Body of pancreas (tissue), 4 donors: ENCODE measurements around the gene PTGIR.

Experiments used
- CTCF ChIP-seq, 7 experiments: fragments of 450-650 bp in 4 of 7; fragments of 200-600 bp in 3 of 7; sonication (generic) in 3 of 7; IDR thresholded peaks; one replicate each; pipeline ENCODE4 v1.5.1; 2016 to 2019; ENCODE audit warnings: antibody characterized with exemption in 7 of 7
- POLR2A ChIP-seq, 3 donors: fragments of 450-650 bp; IDR thresholded peaks; one replicate each; pipeline ENCODE4 v1.6.1; 2016; ENCODE audit warnings: antibody characterized with exemption in 3 of 3, mild to moderate bottlenecking in 2 of 3

GRCh38 chr19:46659151-46660007 lies 34.5 kb upstream of the PTGIR start:
- no peak for TF ChIP-seq CTCF (IDR thresholded peaks at IDR 0.05)
- TF ChIP-seq POLR2A (IDR thresholded peaks at IDR 0.05): no peak
